Heart left ventricle (tissue), 16 donors: ENCODE measurements around the gene SGF29. TPM values are rescaled to one million over a fixed set of nuclear protein-coding genes. Genes with fewer than 3 reads are reported as not detected.
"Not testable (repeated sequence)": the region's sequence is repeated elsewhere in the genome, so short reads cannot be mapped to it uniquely, and the experiment has no call there.

ENCODE experiments used
- ATAC-seq, 4 donors: fragments of 200-7000 bp; cut with Tn5 transposase; one replicate each; pipeline ENCODE4 v1.9.1; 2020 to 2022; ENCODE audit warnings: moderate library complexity in 4 of 4, mild to moderate bottlenecking in 3 of 4, moderate number of reproducible peaks in 1 of 4
- DNase-seq, 5 donors: peaks; one replicate each; pipeline ENCODE4 v3.0.0-alpha.2; 2020
- H3K27ac ChIP-seq, 12 donors: fragments of 200-600 bp; sonication (generic) in 4 of 12; one replicate each; pipeline versions ENCODE4 v1.5.0 to v1.8.0; 2016 to 2022; ENCODE audit warnings: mild to moderate bottlenecking in 2 of 12
- H3K27me3 ChIP-seq, 9 donors: fragments of 200-600 bp; sonication (generic) in 2 of 9; one replicate each; pipeline versions ENCODE4 v1.5.1 to v1.8.0; 2016 to 2022; ENCODE audit warnings: mild to moderate bottlenecking in 3 of 9
- H3K36me3 ChIP-seq, 9 donors: fragments of 200-600 bp; sonication (generic) in 2 of 9; one replicate each; pipeline versions ENCODE4 v1.5.0 to v1.8.0; 2018 to 2022; ENCODE audit warnings: mild to moderate bottlenecking in 2 of 9
- H3K4me1 ChIP-seq, 12 donors: fragments of 200-600 bp; sonication (generic) in 4 of 12; one replicate each; pipeline versions ENCODE4 v1.5.0 to v1.8.0; 2016 to 2022; ENCODE audit warnings: mild to moderate bottlenecking in 3 of 12
- H3K4me3 ChIP-seq, 12 donors: fragments of 200-600 bp; sonication (generic) in 4 of 12; one replicate each; pipeline versions ENCODE4 v1.5.0 to v1.8.0; 2017 to 2022; ENCODE audit warnings: mild to moderate bottlenecking in 9 of 12, moderate library complexity in 4 of 12
- H3K9me3 ChIP-seq, 12 donors: fragments of 200-600 bp; sonication (generic) in 4 of 12; one replicate each; pipeline versions ENCODE4 v1.5.0 to v1.8.0; 2016 to 2022; ENCODE audit warnings: mild to moderate bottlenecking in 1 of 12
- POLR2A ChIP-seq, 2 donors: fragments of 450-650 bp; IDR thresholded peaks; one replicate each; pipeline ENCODE4 v1.6.1; 2017; ENCODE audit warnings: antibody characterized with exemption in 2 of 2, mild to moderate bottlenecking in 2 of 2, moderate library complexity in 2 of 2
- WGBS, 4 donors: extraction: QIAGEN DNeasy Blood & Tissue Kit in 2 of 4; methylation state at CpG; one replicate each; pipeline versions ENCODE4 v1.1.5 to v1.1.7; 2013 to 2018; 5-methylcytosine and 5-hydroxymethylcytosine counted together
- intact Hi-C, 10 donors: fragments of 100-400 bp; cut with DNase I; formaldehyde crosslinking; loops; one replicate each; pipeline versions ENCODE4 v1.11.1 to v1.14.2; 2022
- polyA plus RNA-seq, 2 donors: library from polyadenylated mRNA; stranded (reverse); fragments of 200-250 nt; gene quantifications; one replicate each; pipeline ENCODE4 v1.2.3, GENCODE V29; 2013
- total RNA-seq, 9 donors: library from RNA; depleted of rRNA in 2 of 9; stranded (reverse); fragments of >200 nt in 2 of 9; fragmentation: NEBNext Ultra II Directional in 3 of 9; extraction: Animal tissue kit (Norgen Biotek cat#: 25700) in 3 of 9; gene quantifications; one replicate each; pipeline versions ENCODE4 v1.1.0 to v1.2.4, GENCODE V29; 2016 to 2023
- TF ChIP-seq, protein P1 (sequence below), 12 donors: fragments of 200-600 bp; sonication (generic) in 4 of 12; IDR thresholded peaks; one replicate each; pipeline versions ENCODE4 v1.5.0 to v1.8.0; 2018 to 2022; ENCODE audit warnings: antibody characterized with exemption in 12 of 12, mild to moderate bottlenecking in 5 of 12
- donor health status: ischemic (EF 13 %, LVEDD 7.1; RV severe dilation, severe dysfunction).
- donor health status: healthy with polysubstance abuse.
- donor health status: DM: no; HTN: yes; CAD: no.
- donor health status: DM: no; HTN: no; CAD: no.
- donor health status: ischemic (EF 25% LVEDD 6.9; RV normal size, moderate dysfunction).
- donor health status: ischemic (EF 25% LVEDD 5.7; RV mildly dilated, moderate dysfunction).
- donor health status: healthy.
- donor health status: DM: yes; HTN: yes; CAD: no.
- donor health status: ischemic (EF 35%, LVEDD 5.7; RV mildly dilated, moderate dysfunction).
- donor health status: nonischemic (EF 11% LVEDD 7.7; RV severe dilation, severe dysfunction).
- donor health status: DM: yes; HTN: yes; CAD: no.
- donor health status: PGD.
- donor health status: ischemic (EF 29% LVEDD 5.4; RV normal size, mild dysfunction).
- donor health status: nonischemic (EF 23%, LVEDD 6.1; RV moderate dilation, normal function).

SGF29 gene
- total and polyA plus RNA-seq, 11 donors = 11.1 to 27.9 (median 15.6) TPM

DNA sequence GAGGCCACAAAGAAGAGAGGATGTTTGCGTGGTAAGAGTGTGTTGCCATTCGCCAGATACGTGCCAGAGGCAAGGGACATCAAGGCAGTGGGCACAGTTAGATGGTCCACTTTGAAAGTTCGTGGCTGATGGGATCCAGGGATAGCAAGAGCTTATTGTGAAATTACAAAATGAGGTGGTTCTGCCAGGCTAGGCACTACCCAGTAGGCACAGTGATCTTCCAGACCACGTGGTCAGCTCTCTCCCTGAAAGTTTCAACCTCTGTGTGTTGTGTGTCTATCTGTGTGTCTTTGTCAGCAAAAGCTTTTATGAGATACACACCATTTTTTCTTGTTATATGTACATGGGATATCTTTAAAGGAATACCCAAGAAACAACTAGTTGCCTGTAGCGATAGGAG lies 9.5 kb downstream of the SGF29 start:
- TF ChIP-seq, protein P1, sequence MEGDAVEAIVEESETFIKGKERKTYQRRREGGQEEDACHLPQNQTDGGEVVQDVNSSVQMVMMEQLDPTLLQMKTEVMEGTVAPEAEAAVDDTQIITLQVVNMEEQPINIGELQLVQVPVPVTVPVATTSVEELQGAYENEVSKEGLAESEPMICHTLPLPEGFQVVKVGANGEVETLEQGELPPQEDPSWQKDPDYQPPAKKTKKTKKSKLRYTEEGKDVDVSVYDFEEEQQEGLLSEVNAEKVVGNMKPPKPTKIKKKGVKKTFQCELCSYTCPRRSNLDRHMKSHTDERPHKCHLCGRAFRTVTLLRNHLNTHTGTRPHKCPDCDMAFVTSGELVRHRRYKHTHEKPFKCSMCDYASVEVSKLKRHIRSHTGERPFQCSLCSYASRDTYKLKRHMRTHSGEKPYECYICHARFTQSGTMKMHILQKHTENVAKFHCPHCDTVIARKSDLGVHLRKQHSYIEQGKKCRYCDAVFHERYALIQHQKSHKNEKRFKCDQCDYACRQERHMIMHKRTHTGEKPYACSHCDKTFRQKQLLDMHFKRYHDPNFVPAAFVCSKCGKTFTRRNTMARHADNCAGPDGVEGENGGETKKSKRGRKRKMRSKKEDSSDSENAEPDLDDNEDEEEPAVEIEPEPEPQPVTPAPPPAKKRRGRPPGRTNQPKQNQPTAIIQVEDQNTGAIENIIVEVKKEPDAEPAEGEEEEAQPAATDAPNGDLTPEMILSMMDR (IDR thresholded peaks at IDR 0.05) = no peak
- TF ChIP-seq POLR2A (IDR thresholded peaks at IDR 0.05) = no peak
- ATAC-seq (no peak), DNase-seq (no peak)
- intact Hi-C loops = no loop called here
- Histone ChIP-seq H3K36me3 (peaks cover 0 to 14% (median 10%) of the 10 kb centered on the region in 9 donors), H3K4me1 (peaks cover 0 to 15% (median 10%) of the 10 kb centered on the region in 12 donors), H3K27me3 (no peaks in the 10 kb centered on the region), H3K9me3 (peaks cover 0 to 13% (median 4%) of the 10 kb centered on the region in 12 donors), H3K4me3 (no peak overlapping the region), H3K27ac (no peak overlapping the region)
- WGBS, 4 donors = 93 to 97% (median 96%) methylated on average over 6 of the region's 6 CpGs

DNA sequence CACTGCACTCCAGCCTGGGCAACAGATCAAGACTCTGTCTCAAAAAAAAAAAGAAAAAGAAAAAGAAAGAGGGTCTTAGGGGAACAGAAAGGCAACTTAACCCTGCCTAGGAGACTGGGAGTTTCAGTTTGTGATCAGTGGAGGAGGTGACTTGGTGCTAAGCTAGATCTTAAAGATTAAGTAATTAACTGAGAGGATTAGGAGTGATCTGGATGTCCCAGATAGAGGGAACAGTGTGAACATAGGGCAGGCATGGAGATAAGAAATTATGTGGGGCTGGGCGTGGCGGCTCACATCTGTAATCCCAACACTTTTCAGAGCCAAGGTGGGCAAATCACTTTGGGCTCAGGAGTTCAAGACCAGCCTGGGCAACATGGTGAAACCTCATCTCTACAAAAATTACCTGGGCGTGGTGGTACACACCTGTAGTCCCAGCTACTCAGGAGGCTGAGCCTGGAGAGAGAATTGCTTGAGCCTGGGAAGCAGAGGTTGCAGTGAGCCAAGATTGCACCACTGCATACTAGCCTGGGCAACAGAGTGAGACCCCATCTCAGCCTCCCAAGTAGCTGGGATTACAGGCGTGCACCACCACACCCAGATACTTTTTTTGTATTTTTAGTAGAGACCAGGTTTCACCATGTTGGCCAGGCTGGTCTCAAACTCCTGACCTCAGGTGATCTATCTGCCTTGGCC lies 12.7 kb downstream of the SGF29 start:
- H3K27ac ChIP-seq, H3K4me3 ChIP-seq, H3K27me3 ChIP-seq, intact Hi-C loops, ATAC-seq, H3K36me3 ChIP-seq, DNase-seq: not testable (repeated sequence)
- H3K4me1 ChIP-seq = peaks cover 0 to 12% (median 9%) of the 10 kb centered on the region in 12 donors
- WGBS, 4 donors = 92 to 99% (median 98%) methylated on average over 4 of the region's 4 CpGs
- H3K9me3 ChIP-seq = peaks cover 0 to 13% (median 4%) of the 10 kb centered on the region in 12 donors

DNA sequence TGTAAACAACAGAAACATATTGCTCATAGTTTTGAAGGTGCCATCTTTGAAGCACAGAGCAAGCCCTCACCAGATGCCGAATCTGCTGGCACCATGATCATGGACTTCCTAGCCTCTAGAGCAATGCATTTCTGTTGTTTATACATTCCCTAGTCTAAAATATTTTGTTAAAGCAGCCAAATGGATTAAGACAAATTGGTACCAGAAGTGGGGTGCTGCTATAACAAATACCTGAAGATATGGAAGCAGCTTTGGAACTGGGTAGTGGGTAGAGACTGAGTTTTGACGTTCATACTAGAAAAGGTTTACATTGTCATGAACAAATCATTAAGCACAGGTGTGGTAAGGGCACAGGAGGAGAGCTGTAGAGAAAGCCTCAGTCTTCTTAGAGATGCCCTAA lies 13.6 kb downstream of the SGF29 start:
- peaks cover 0 to 4% (median 0%) of the 10 kb centered on the region in 9 donors for H3K36me3 ChIP-seq
- TF ChIP-seq, protein P1 (IDR thresholded peaks at IDR 0.05) = no peak
- no peak for TF ChIP-seq POLR2A (IDR thresholded peaks at IDR 0.05)
- peaks cover 0 to 7% (median 5%) of the 10 kb centered on the region in 12 donors for H3K4me1 ChIP-seq
- ATAC-seq (no peak), DNase-seq (no peak)
- H3K27ac ChIP-seq = no peak overlapping the region
- no peaks in the 10 kb centered on the region for H3K27me3 ChIP-seq
- H3K9me3 ChIP-seq = peaks cover 0 to 13% (median 4%) of the 10 kb centered on the region in 12 donors
- intact Hi-C loops = no loop called here
- WGBS, 4 donors = 94 to 99% (median 97%) methylated on average over 2 of the region's 2 CpGs
- H3K4me3 ChIP-seq = no peak overlapping the region

DNA sequence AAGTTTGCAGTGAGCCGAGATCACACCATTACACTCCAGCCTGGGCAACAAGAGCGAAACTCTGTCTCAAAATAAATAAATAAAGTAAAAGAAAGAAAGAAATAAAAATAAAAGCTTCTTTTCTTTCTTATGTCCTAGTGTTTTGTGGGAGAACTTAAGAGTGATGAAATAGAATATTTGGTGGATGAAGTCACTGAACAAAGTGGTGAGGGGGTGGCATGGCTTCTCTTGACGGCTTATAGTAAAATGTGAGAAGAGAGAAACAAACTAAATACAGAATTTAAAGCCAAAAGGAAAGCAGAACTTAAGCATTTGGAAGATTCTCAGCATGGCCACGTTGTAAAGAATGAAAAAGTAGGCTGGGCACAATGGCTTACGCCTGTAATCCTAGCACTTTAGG lies 15.3 kb downstream of the SGF29 start:
- H3K36me3 ChIP-seq = peaks cover 0 to 4% (median 0%) of the 10 kb centered on the region in 9 donors
- peaks cover 0 to 13% (median 4%) of the 10 kb centered on the region in 12 donors for H3K9me3 ChIP-seq
- intact Hi-C loops = no loop called here
- peaks cover 0 to 24% (median 19%) of the 10 kb centered on the region in 12 donors for H3K4me1 ChIP-seq
- no peak for ATAC-seq
- DNase-seq = no peak
- TF ChIP-seq, protein P1 (IDR thresholded peaks at IDR 0.05) = no peak
- no peak for TF ChIP-seq POLR2A (IDR thresholded peaks at IDR 0.05)
- 89 to 93% (median 91%) methylated on average over 5 of the region's 5 CpGs for WGBS, 4 donors
- H3K27me3 ChIP-seq = no peaks in the 10 kb centered on the region
- no peak overlapping the region for H3K4me3 ChIP-seq
- H3K27ac ChIP-seq = no peak overlapping the region
